Mesenchymal stem cell (in vitro differentiated cells and primary cell): ENCODE data around the gene YIPF3.
"Not testable (repeated sequence)": the region's sequence is repeated elsewhere in the genome, so short reads cannot be mapped to it uniquely, and the experiment has no call there.

ENCODE experiments used
- DNase-seq: peaks from one replicate; pipeline ENCODE4 v3.0.0-alpha.2; 2013
- H2AFZ ChIP-seq: one replicate; pipeline ENCODE4 v1.6.1; 2013; ENCODE audit warnings: low read depth, mild to moderate bottlenecking, control low read depth, inconsistent platforms, low read length, moderate library complexity
- H2AK5ac ChIP-seq: 2 replicates; pipeline ENCODE4 v1.6.1; 2013; ENCODE audit warnings: low read length, moderate library complexity, mild to moderate bottlenecking, inconsistent platforms; ENCODE audit not compliant: severe bottlenecking
- H2BK120ac ChIP-seq: one replicate; pipeline ENCODE4 v1.6.1; 2013; ENCODE audit warnings: low read depth, mild to moderate bottlenecking, inconsistent platforms, low read length, moderate library complexity
- H2BK12ac ChIP-seq, 2 experiments: one replicate each; pipeline ENCODE4 v1.6.1; 2013; ENCODE audit warnings: inconsistent platforms in 2 of 2, low read length in 2 of 2, mild to moderate bottlenecking in 2 of 2, moderate library complexity in 2 of 2, control low read depth in 1 of 2
- H2BK15ac ChIP-seq: one replicate; pipeline ENCODE4 v1.6.1; 2013; ENCODE audit warnings: mild to moderate bottlenecking, low read depth, inconsistent platforms; ENCODE audit not compliant: poor library complexity, severe bottlenecking
- H2BK5ac ChIP-seq: 2 replicates; pipeline ENCODE4 v1.6.1; 2013; ENCODE audit warnings: low read depth, mild to moderate bottlenecking, low read length, control low read depth, inconsistent platforms; ENCODE audit not compliant: poor library complexity, severe bottlenecking
- H3K14ac ChIP-seq, 2 experiments: one replicate each; pipeline ENCODE4 v1.6.1; 2013; ENCODE audit warnings: inconsistent platforms in 2 of 2, low read length in 2 of 2, control low read depth in 1 of 2, mild to moderate bottlenecking in 1 of 2, moderate library complexity in 1 of 2
- H3K18ac ChIP-seq, 2 experiments: one replicate each; pipeline ENCODE4 v1.6.1; 2013; ENCODE audit warnings: inconsistent platforms in 2 of 2, low read length in 2 of 2, control low read depth in 1 of 2, low read depth in 1 of 2, mild to moderate bottlenecking in 1 of 2
- H3K23ac ChIP-seq, 2 experiments: one replicate each; pipeline ENCODE4 v1.6.1; 2013; ENCODE audit warnings: inconsistent platforms in 2 of 2, low read length in 2 of 2, mild to moderate bottlenecking in 2 of 2, moderate library complexity in 2 of 2, control low read depth in 1 of 2
- H3K27ac ChIP-seq: 2 replicates; pipeline ENCODE4 v1.5.1; 2013; ENCODE audit warnings: mild to moderate bottlenecking, moderate library complexity, low read length, control low read depth, inconsistent platforms; ENCODE audit not compliant: poor library complexity, severe bottlenecking
- H3K27me3 ChIP-seq, 2 experiments: 2 replicates each; pipeline versions ENCODE4 v1.6.1 to v1.7.0; 2013; ENCODE audit warnings: low read length in 2 of 2, mild to moderate bottlenecking in 2 of 2, moderate library complexity in 2 of 2, control low read depth in 1 of 2, inconsistent platforms in 1 of 2; ENCODE audit not compliant: control insufficient read depth in 1 of 2, insufficient read depth in 1 of 2
- H3K36me3 ChIP-seq, 2 experiments: 2 replicates each; pipeline versions ENCODE4 v1.6.1 to v1.7.0; 2013; ENCODE audit warnings: low read length in 2 of 2, control low read depth in 1 of 2, inconsistent platforms in 1 of 2, low read depth in 1 of 2, mild to moderate bottlenecking in 1 of 2; ENCODE audit not compliant: insufficient read depth in 2 of 2, control insufficient read depth in 1 of 2
- H3K4ac ChIP-seq, 2 experiments: one replicate each; pipeline ENCODE4 v1.6.1; 2013; ENCODE audit warnings: inconsistent platforms in 2 of 2, low read length in 2 of 2, mild to moderate bottlenecking in 2 of 2, moderate library complexity in 2 of 2, control low read depth in 1 of 2, low read depth in 1 of 2
- H3K4me1 ChIP-seq: 2 replicates; pipeline ENCODE4 v1.6.1; 2013; ENCODE audit warnings: low read depth, low read length, control low read depth; ENCODE audit not compliant: control insufficient read depth, insufficient read depth
- H3K4me2 ChIP-seq: 2 replicates; pipeline ENCODE4 v1.6.1; 2013; ENCODE audit warnings: low read length, mild to moderate bottlenecking, inconsistent platforms; ENCODE audit not compliant: poor library complexity, severe bottlenecking
- H3K4me3 ChIP-seq, 2 experiments: 2 replicates each; pipeline versions ENCODE4 v1.5.1 to v1.7.0; 2013; ENCODE audit warnings: low read length in 2 of 2, mild to moderate bottlenecking in 2 of 2, control low read depth in 1 of 2, low read depth in 1 of 2; ENCODE audit not compliant: insufficient read depth in 1 of 2
- H3K79me1 ChIP-seq: replicated peaks from 2 replicates; pipeline ENCODE4 v1.6.1; 2013; ENCODE audit warnings: mild to moderate bottlenecking, control low read depth, low read length, inconsistent platforms; ENCODE audit not compliant: poor library complexity, severe bottlenecking
- H3K9ac ChIP-seq: 2 replicates; pipeline ENCODE4 v1.7.0; 2013; ENCODE audit warnings: mild to moderate bottlenecking, low read length, moderate library complexity
- H3K9me3 ChIP-seq: 2 replicates; pipeline ENCODE4 v1.7.0; 2013; ENCODE audit warnings: mild to moderate bottlenecking, low read length; ENCODE audit not compliant: control insufficient read depth
- H4K8ac ChIP-seq: one replicate; pipeline ENCODE4 v1.6.1; 2013; ENCODE audit warnings: inconsistent platforms, mild to moderate bottlenecking, low read length, moderate library complexity
- H4K91ac ChIP-seq: one replicate; pipeline ENCODE4 v1.6.1; 2013; ENCODE audit warnings: mild to moderate bottlenecking, low read length, inconsistent platforms
- WGBS: methylation state at CpG from one replicate; pipeline ENCODE4 v1.1.7; 2013; ENCODE audit warnings: mixed read lengths; 5-methylcytosine and 5-hydroxymethylcytosine counted together

Gene YIPF3

GRCh38 chr6:43538986-43539385, 22.3 kb upstream of the YIPF3 start:
- H3K79me1 ChIP-seq, H3K23ac ChIP-seq, H2AK5ac ChIP-seq, H3K27me3 ChIP-seq, H3K4me3 ChIP-seq, H2BK120ac ChIP-seq, H2AFZ ChIP-seq, H3K27ac ChIP-seq, H3K9ac ChIP-seq, H2BK5ac ChIP-seq, H3K9me3 ChIP-seq, H4K8ac ChIP-seq, H3K4me2 ChIP-seq, H3K18ac ChIP-seq, H3K4ac ChIP-seq, H2BK15ac ChIP-seq, DNase-seq, H4K91ac ChIP-seq, H2BK12ac ChIP-seq, H3K4me1 ChIP-seq, H3K14ac ChIP-seq: not testable (repeated sequence)
- WGBS, result over 99% methylated on average over 14 of the region's 17 CpGs
- peaks cover 38 to 66% of the 10 kb centered on the region in 2 experiments for H3K36me3 ChIP-seq

- no peak overlapping the region for H2BK120ac ChIP-seq
- no peak overlapping the region for H4K91ac ChIP-seq
- H3K18ac ChIP-seq, result no peak overlapping the region
- H3K4ac ChIP-seq, result no peak overlapping the region
- no peak overlapping the region for H2BK12ac ChIP-seq
- H3K4me1 ChIP-seq, result no peaks in the 10 kb centered on the region
- H4K8ac ChIP-seq, result no peak overlapping the region
- no peak overlapping the region for H3K14ac ChIP-seq
- no peak for DNase-seq
- no peak overlapping the region for H3K4me2 ChIP-seq
- peaks cover 12% of the 10 kb centered on the region for H3K79me1 ChIP-seq
- H2BK5ac ChIP-seq, result no peak overlapping the region
- no peak overlapping the region for H2AK5ac ChIP-seq
- no peak overlapping the region for H2AFZ ChIP-seq
- H3K4me3 ChIP-seq, result no peak overlapping the region
- no peak overlapping the region for H2BK15ac ChIP-seq
- 100% methylated on average over 1 of the region's 1 CpG for WGBS
- no peaks in the 10 kb centered on the region for H3K9me3 ChIP-seq
- no peak overlapping the region for H3K9ac ChIP-seq
- peaks cover 42 to 81% of the 10 kb centered on the region in 2 experiments for H3K36me3 ChIP-seq
- no peaks in the 10 kb centered on the region for H3K27me3 ChIP-seq
- no peak overlapping the region for H3K27ac ChIP-seq
- no peak overlapping the region for H3K23ac ChIP-seq
Observed at GRCh38 chr6:43532201-43532600, 15.5 kb upstream of the YIPF3 start.

GRCh38 chr6:43524483-43524961, 7.8 kb upstream of the YIPF3 start:
- H2BK5ac ChIP-seq, result no peak overlapping the region
- DNase-seq, result no peak
- H2AFZ ChIP-seq, result no peak overlapping the region
- no peak overlapping the region for H3K9ac ChIP-seq
- H3K4ac ChIP-seq, result no peak overlapping the region
- H3K23ac ChIP-seq, result no peak overlapping the region
- peak overlapping the region in 1 of 2 experiments; percentile 7 for H3K4me3 ChIP-seq
- H3K14ac ChIP-seq, result no peak overlapping the region
- H2AK5ac ChIP-seq, result no peak overlapping the region
- no peaks in the 10 kb centered on the region for H3K9me3 ChIP-seq
- H3K27ac ChIP-seq, result no peak overlapping the region
- no peak overlapping the region for H4K91ac ChIP-seq
- 96% methylated on average over 10 of the region's 10 CpGs for WGBS
- no peak overlapping the region for H2BK120ac ChIP-seq
- H2BK12ac ChIP-seq, result no peak overlapping the region
- H3K27me3 ChIP-seq, result no peaks in the 10 kb centered on the region
- no peak overlapping the region for H3K18ac ChIP-seq
- H3K79me1 ChIP-seq, result peaks cover 31% of the 10 kb centered on the region
- no peak overlapping the region for H2BK15ac ChIP-seq
- no peaks in the 10 kb centered on the region for H3K4me1 ChIP-seq
- peak overlapping the region; percentile 19 for H4K8ac ChIP-seq
- no peak overlapping the region for H3K4me2 ChIP-seq
- H3K36me3 ChIP-seq, result peaks cover 79 to 95% of the 10 kb centered on the region in 2 experiments

- Histone ChIP-seq H2BK15ac (no peak overlapping the region), H3K14ac (no peak overlapping the region), H3K9me3 (no peaks in the 10 kb centered on the region), H3K4ac (no peak overlapping the region), H3K27ac (no peak overlapping the region), H2BK120ac (no peak overlapping the region), H3K4me1 (no peaks in the 10 kb centered on the region), H2AK5ac (no peak overlapping the region), H3K27me3 (no peaks in the 10 kb centered on the region), H2AFZ (no peak overlapping the region), H3K4me3 (no peak overlapping the region), H3K79me1 (peaks cover 28% of the 10 kb centered on the region), H4K91ac (no peak overlapping the region), H3K18ac (no peak overlapping the region), H4K8ac (no peak overlapping the region), H3K23ac (no peak overlapping the region), H3K36me3 (peaks cover 72 to 91% of the 10 kb centered on the region in 2 experiments), H2BK12ac (no peak overlapping the region), H2BK5ac (no peak overlapping the region), H3K9ac (no peak overlapping the region), H3K4me2 (no peak overlapping the region)
- no peak for DNase-seq
- 100% methylated on average over 3 of the region's 3 CpGs for WGBS
Observed at GRCh38 chr6:43523284-43523683, 6.6 kb upstream of the YIPF3 start.
